OCI-LY1 (cell line): ENCODE results near the gene F10.

Experiments
- H2AFZ ChIP-seq: fragments of 200-600 bp; sonication (generic), shearing (Covaris generic); 2 replicates; pipeline ENCODE4 v1.6.0; 2014; ENCODE audit warnings: antibody characterized with exemption, mild to moderate bottlenecking, low read length
- H3F3A ChIP-seq: fragments of 200-600 bp; sonication (generic), shearing (Covaris generic); 2 replicates; pipeline ENCODE4 v1.6.0; 2014; ENCODE audit warnings: mild to moderate bottlenecking, antibody characterized with exemption, low read length, moderate library complexity; ENCODE audit not compliant: insufficient read depth
- H3K27ac ChIP-seq: fragments of 200-600 bp; sonication (generic); 2 replicates; pipeline ENCODE4 v1.5.1; 2014; ENCODE audit warnings: low read length, mixed run types, mild to moderate bottlenecking, low read depth; ENCODE audit not compliant: poor library complexity, severe bottlenecking
- H3K27me3 ChIP-seq: fragments of 200-600 bp; sonication (generic); 2 replicates; pipeline ENCODE4 v1.6.0; 2014; ENCODE audit warnings: antibody characterized with exemption, mild to moderate bottlenecking, low read length, moderate library complexity; ENCODE audit not compliant: insufficient read depth
- H3K36me3 ChIP-seq: fragments of 200-600 bp; sonication (generic); 2 replicates; pipeline ENCODE4 v1.6.1; 2014; ENCODE audit warnings: mild to moderate bottlenecking, antibody characterized with exemption, low read length, moderate library complexity, mixed read lengths; ENCODE audit not compliant: insufficient read depth
- H3K4me1 ChIP-seq: fragments of 200-600 bp; sonication (generic); 2 replicates; pipeline ENCODE4 v1.5.1; 2014; ENCODE audit warnings: mild to moderate bottlenecking, low read length, moderate library complexity; ENCODE audit not compliant: insufficient read depth, severe bottlenecking
- H3K4me2 ChIP-seq: fragments of 200-600 bp; sonication (generic), shearing (Covaris generic); 2 replicates; pipeline ENCODE4 v1.6.1; 2014; ENCODE audit warnings: low read length
- H3K4me3 ChIP-seq: fragments of 200-600 bp; sonication (generic); 2 replicates; pipeline ENCODE4 v1.5.1; 2014; ENCODE audit warnings: low read length, low read depth, mild to moderate bottlenecking, mixed read lengths; ENCODE audit not compliant: poor library complexity, severe bottlenecking
- H3K79me2 ChIP-seq: fragments of 200-600 bp; shearing (Covaris generic); 2 replicates; pipeline ENCODE4 v1.6.1; 2016; ENCODE audit warnings: mixed run types, low read length, mixed read lengths; ENCODE audit not compliant: insufficient read depth
- H3K9ac ChIP-seq: fragments of 200-600 bp; sonication (generic), shearing (Covaris generic); 2 replicates; pipeline ENCODE4 v1.6.1; 2014; ENCODE audit warnings: mild to moderate bottlenecking, low read length, mixed read lengths
- H3K9me2 ChIP-seq: fragments of 200-600 bp; sonication (generic), shearing (Covaris generic); 2 replicates; pipeline ENCODE4 v1.6.1; 2014; ENCODE audit warnings: low read depth, mild to moderate bottlenecking, low read length, mixed read lengths
- H3K9me3 ChIP-seq: fragments of 200-600 bp; shearing (Covaris generic); 2 replicates; pipeline ENCODE4 v1.6.1; 2014; ENCODE audit warnings: low read length, mixed read lengths
- H4K20me1 ChIP-seq: fragments of 200-600 bp; sonication (generic), shearing (Covaris generic); 2 replicates; pipeline ENCODE4 v1.6.0; 2016; ENCODE audit warnings: mild to moderate bottlenecking, low read length; ENCODE audit not compliant: insufficient read depth
- CTCF ChIP-seq: fragments of 200-600 bp; sonication (generic), shearing (Covaris generic); IDR thresholded peaks from 2 replicates; pipeline ENCODE4 v1.5.1; 2017; ENCODE audit warnings: mild to moderate bottlenecking, antibody characterized with exemption, low read length, moderate library complexity, mixed read lengths
- EZH2 ChIP-seq: fragments of 200-600 bp; sonication (generic), shearing (Covaris generic); IDR thresholded peaks from 2 replicates; pipeline ENCODE4 v1.8.0; 2017; ENCODE audit warnings: borderline replicate concordance, mixed run types, mild to moderate bottlenecking, antibody characterized with exemption, low read length, moderate library complexity, mixed read lengths

The F10 gene

GRCh38 chr13:113178896-113179167 is 56.2 kb downstream of the F10 start:
- Histone ChIP-seq H3K9ac (no peak overlapping the region), H3K36me3 (peaks cover 93% of the 10 kb centered on the region)

GRCh38 chr13:113179374-113180230 is 57.0 kb downstream of the F10 start:
- Histone ChIP-seq H3K9me2 (no peaks in the 10 kb centered on the region), H3K36me3 (peaks cover 93% of the 10 kb centered on the region), H2AFZ (no peak overlapping the region), H3K4me1 (no peaks in the 10 kb centered on the region), H3F3A (no peaks in the 10 kb centered on the region), H3K4me2 (no peak overlapping the region), H3K9me3 (no peaks in the 10 kb centered on the region), H3K9ac (no peak overlapping the region), H3K4me3 (no peak overlapping the region), H3K27me3 (no peaks in the 10 kb centered on the region), H3K27ac (no peak overlapping the region), H3K79me2 (no peaks in the 10 kb centered on the region), H4K20me1 (no peaks in the 10 kb centered on the region)
- TF ChIP-seq CTCF = no peak
- no peak for TF ChIP-seq EZH2

More at GRCh38 chr13:113178896-113179167, 56.2 kb downstream of the F10 start:
- Histone ChIP-seq H3F3A (no peaks in the 10 kb centered on the region), H2AFZ (no peak overlapping the region), H3K27ac (no peak overlapping the region), H3K9me2 (no peaks in the 10 kb centered on the region), H4K20me1 (no peaks in the 10 kb centered on the region), H3K79me2 (no peaks in the 10 kb centered on the region), H3K4me2 (no peak overlapping the region), H3K27me3 (no peaks in the 10 kb centered on the region), H3K9me3 (no peaks in the 10 kb centered on the region), H3K4me3 (no peak overlapping the region), H3K4me1 (no peaks in the 10 kb centered on the region)
- no peak for TF ChIP-seq EZH2
- TF ChIP-seq CTCF = no peak

- no peak overlapping the region for H3K27ac ChIP-seq
- H3K27me3 ChIP-seq = no peaks in the 10 kb centered on the region
- H3K9ac ChIP-seq = no peak overlapping the region
- H3K36me3 ChIP-seq = peaks cover 91% of the 10 kb centered on the region
- no peaks in the 10 kb centered on the region for H3K9me3 ChIP-seq
- no peaks in the 10 kb centered on the region for H3K9me2 ChIP-seq
- no peak overlapping the region for H2AFZ ChIP-seq
- TF ChIP-seq EZH2 = no peak
- no peak for TF ChIP-seq CTCF
- no peaks in the 10 kb centered on the region for H3K4me1 ChIP-seq
- H3F3A ChIP-seq = no peaks in the 10 kb centered on the region
- no peak overlapping the region for H3K4me2 ChIP-seq
- H3K79me2 ChIP-seq = no peaks in the 10 kb centered on the region
- H3K4me3 ChIP-seq = no peak overlapping the region
- no peaks in the 10 kb centered on the region for H4K20me1 ChIP-seq
These were observed 59.4 kb downstream of the F10 start for GRCh38 chr13:113182046-113182445.
